Bronchial epithelial cell (primary cell): ENCODE data around the gene RRP9. TPM values are rescaled to one million over a fixed set of nuclear protein-coding genes. Genes with fewer than 3 reads are reported as not detected.

ENCODE experiments used
- DNase-seq: peaks from one replicate; pipeline ENCODE4 v3.0.0-alpha.2; 2010; ENCODE audit warnings: low read depth
- FAIRE-seq: peaks from 2 replicates; lab custom pipeline; 2011; peaks lifted over from hg19 to GRCh38; lab: Jason Lieb, UNC
- H3K27me3 ChIP-seq: 2 replicates; pipeline ENCODE4 v1.5.1; 2011; ENCODE audit warnings: low read length; ENCODE audit not compliant: control insufficient read depth, insufficient read depth
- H3K36me3 ChIP-seq: 2 replicates; pipeline ENCODE4 v1.5.1; 2011; ENCODE audit warnings: low read length; ENCODE audit not compliant: control insufficient read depth, insufficient read depth
- H3K4me3 ChIP-seq: 2 replicates; pipeline ENCODE4 v1.5.1; 2011; ENCODE audit warnings: mild to moderate bottlenecking, low read depth, low read length, control low read depth
- CTCF ChIP-seq: IDR thresholded peaks from 2 replicates; pipeline ENCODE4 v1.5.1; 2011; ENCODE audit warnings: mild to moderate bottlenecking, moderate library complexity, low read length, control low read depth, inconsistent platforms; ENCODE audit not compliant: insufficient read depth, severe bottlenecking
- total RNA-seq: library from RNA; depleted of rRNA; stranded (reverse); fragments of >200 nt; gene quantifications from 2 replicates; pipeline ENCODE4 v1.2.1, GENCODE V29; 2014

The RRP9 gene
- total RNA-seq, 1 donor from 2014 or later: 70.8 TPM

GRCh38 chr3:51948016-51948580 is 6.4 kb upstream of the RRP9 start:
- no peak for TF ChIP-seq CTCF
- H3K4me3 ChIP-seq: no peak overlapping the region
- no peak for DNase-seq
- no peak for FAIRE-seq
- H3K27me3 ChIP-seq: no peaks in the 10 kb centered on the region
- H3K36me3 ChIP-seq: no peaks in the 10 kb centered on the region

GRCh38 chr3:51947215-51947900 is 5.7 kb upstream of the RRP9 start:
- Histone ChIP-seq H3K27me3 (no peaks in the 10 kb centered on the region), H3K36me3 (no peaks in the 10 kb centered on the region), H3K4me3 (no peak overlapping the region)
- FAIRE-seq: no peak
- no peak for DNase-seq
- TF ChIP-seq CTCF: no peak

GRCh38 chr3:51946796-51947195 is 5.1 kb upstream of the RRP9 start:
- Histone ChIP-seq H3K27me3 (no peaks in the 10 kb centered on the region), H3K4me3 (no peak overlapping the region), H3K36me3 (no peaks in the 10 kb centered on the region)
- FAIRE-seq (no peak), DNase-seq (no peak)
- TF ChIP-seq CTCF: no peak

GRCh38 chr3:51945926-51946705 is 4.4 kb upstream of the RRP9 start:
- no peak for TF ChIP-seq CTCF
- Histone ChIP-seq H3K4me3 (no peak overlapping the region), H3K36me3 (no peaks in the 10 kb centered on the region), H3K27me3 (no peaks in the 10 kb centered on the region)
- FAIRE-seq (no peak), DNase-seq (no peak)

GRCh38 chr3:51945031-51945840 is 3.5 kb upstream of the RRP9 start:
- Histone ChIP-seq H3K27me3 (no peaks in the 10 kb centered on the region), H3K36me3 (no peaks in the 10 kb centered on the region), H3K4me3 (no peak overlapping the region)
- no peak for TF ChIP-seq CTCF
- FAIRE-seq (no peak), DNase-seq (no peak)
